Uterus (tissue), 2 donors: ENCODE data around the gene COL4A1.

Experiments
- POLR2A ChIP-seq, 2 donors: fragments of 450-650 bp; IDR thresholded peaks; one replicate each; pipeline ENCODE4 v1.6.1; 2016; ENCODE audit warnings: antibody characterized with exemption in 2 of 2, mild to moderate bottlenecking in 1 of 2, moderate library complexity in 1 of 2
- TF ChIP-seq, protein P1 (sequence below), 4 experiments: fragments of 200-600 bp in 2 of 4; fragments of 450-650 bp in 2 of 4; sonication (generic) in 2 of 4; IDR thresholded peaks; one replicate each; pipeline ENCODE4 v1.5.1; 2016 to 2019; ENCODE audit warnings: antibody characterized with exemption in 4 of 4, mild to moderate bottlenecking in 2 of 4, moderate library complexity in 1 of 4

DNA sequence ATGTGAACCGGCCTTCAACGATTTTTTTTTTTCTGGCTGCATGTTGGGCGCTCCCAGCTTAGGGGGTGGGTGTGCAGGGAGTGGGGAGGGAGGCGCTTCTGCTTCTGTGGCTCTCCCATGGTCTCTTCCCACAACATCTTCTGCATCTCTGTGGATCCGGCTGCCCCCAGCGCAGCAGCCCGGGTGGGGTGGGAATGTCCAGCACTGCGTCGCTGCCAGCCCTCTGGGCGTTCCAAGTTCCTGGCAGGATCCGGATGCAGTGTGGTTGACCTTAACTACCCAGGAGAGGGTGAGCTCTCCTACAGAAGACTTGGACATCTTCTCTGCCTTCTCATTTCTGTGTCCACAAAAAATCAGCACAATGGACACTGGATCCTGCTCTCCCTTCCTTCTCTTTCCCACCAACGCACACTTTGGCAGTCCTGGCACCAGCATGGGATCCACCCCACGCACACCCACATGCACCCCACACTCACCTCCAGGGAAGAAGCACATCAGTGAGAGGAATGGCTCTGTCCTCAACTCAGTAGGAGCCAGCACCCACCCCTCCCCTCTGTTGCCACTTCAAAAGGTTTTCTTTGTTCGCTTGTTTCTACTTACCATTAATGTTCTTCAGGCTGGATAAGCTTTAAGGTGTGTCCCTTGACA is 177.3 kb downstream of the COL4A1 start:
- TF ChIP-seq, protein P1, sequence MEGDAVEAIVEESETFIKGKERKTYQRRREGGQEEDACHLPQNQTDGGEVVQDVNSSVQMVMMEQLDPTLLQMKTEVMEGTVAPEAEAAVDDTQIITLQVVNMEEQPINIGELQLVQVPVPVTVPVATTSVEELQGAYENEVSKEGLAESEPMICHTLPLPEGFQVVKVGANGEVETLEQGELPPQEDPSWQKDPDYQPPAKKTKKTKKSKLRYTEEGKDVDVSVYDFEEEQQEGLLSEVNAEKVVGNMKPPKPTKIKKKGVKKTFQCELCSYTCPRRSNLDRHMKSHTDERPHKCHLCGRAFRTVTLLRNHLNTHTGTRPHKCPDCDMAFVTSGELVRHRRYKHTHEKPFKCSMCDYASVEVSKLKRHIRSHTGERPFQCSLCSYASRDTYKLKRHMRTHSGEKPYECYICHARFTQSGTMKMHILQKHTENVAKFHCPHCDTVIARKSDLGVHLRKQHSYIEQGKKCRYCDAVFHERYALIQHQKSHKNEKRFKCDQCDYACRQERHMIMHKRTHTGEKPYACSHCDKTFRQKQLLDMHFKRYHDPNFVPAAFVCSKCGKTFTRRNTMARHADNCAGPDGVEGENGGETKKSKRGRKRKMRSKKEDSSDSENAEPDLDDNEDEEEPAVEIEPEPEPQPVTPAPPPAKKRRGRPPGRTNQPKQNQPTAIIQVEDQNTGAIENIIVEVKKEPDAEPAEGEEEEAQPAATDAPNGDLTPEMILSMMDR (IDR thresholded peaks at IDR 0.05), result no peak
- TF ChIP-seq POLR2A (IDR thresholded peaks at IDR 0.05), result no peak
